Transverse colon (tissue), 4 donors: ENCODE data around the gene CAPRIN2. TPM values are rescaled to one million over a fixed set of nuclear protein-coding genes. Genes with fewer than 3 reads are reported as not detected.

Experiments used
- DNase-seq: peaks from one replicate; pipeline ENCODE4 v3.0.0-alpha.2; 2019
- H3K27ac ChIP-seq, 4 donors: fragments of 200-600 bp; sonication (generic); 2 replicates each; pipeline ENCODE4 v1.5.1; 2016 to 2018; ENCODE audit warnings: inconsistent platforms in 4 of 4
- H3K27me3 ChIP-seq: fragments of 200-600 bp; sonication (generic); 2 replicates; pipeline ENCODE4 v1.5.1; 2017; ENCODE audit warnings: inconsistent platforms
- H3K36me3 ChIP-seq, 4 donors: fragments of 200-600 bp; sonication (generic); 2 replicates each; pipeline ENCODE4 v1.5.1; 2017 to 2019; ENCODE audit warnings: inconsistent platforms in 4 of 4
- H3K4me1 ChIP-seq, 4 donors: fragments of 200-600 bp; sonication (generic); 2 replicates each; pipeline ENCODE4 v1.5.1; 2017 to 2020; ENCODE audit warnings: inconsistent platforms in 4 of 4
- H3K4me3 ChIP-seq, 4 donors: fragments of 200-600 bp; sonication (generic); 1 replicate in 1 of 4; 2 replicates in 3 of 4; pipeline versions ENCODE4 v1.5.1 to v1.6.1; 2017 to 2019; ENCODE audit warnings: inconsistent platforms in 4 of 4
- H3K9me3 ChIP-seq, 2 donors: fragments of 200-600 bp; sonication (generic); 2 replicates each; pipeline ENCODE4 v1.5.1; 2017 to 2019; ENCODE audit warnings: inconsistent platforms in 2 of 2
- CTCF ChIP-seq, 5 experiments: fragments of 200-600 bp in 3 of 5; fragments of 450-650 bp in 2 of 5; sonication (generic) in 3 of 5; IDR thresholded peaks; 1 replicate in 2 of 5; 2 replicates in 3 of 5; pipeline ENCODE4 v1.5.1; 2016 to 2017; ENCODE audit warnings: antibody characterized with exemption in 5 of 5, inconsistent platforms in 3 of 5, mild to moderate bottlenecking in 2 of 5, moderate library complexity in 1 of 5
- EP300 ChIP-seq: sonication (generic); formaldehyde crosslinking; IDR thresholded peaks from one replicate; pipeline ENCODE4 v1.6.1; 2017; ENCODE audit warnings: antibody characterized with exemption, low read depth
- POLR2A ChIP-seq: fragments of 450-650 bp; IDR thresholded peaks from one replicate; pipeline ENCODE4 v1.6.1; 2016; ENCODE audit warnings: antibody characterized with exemption, mild to moderate bottlenecking, moderate library complexity
- POLR2AphosphoS5 ChIP-seq, 3 donors: sonication (generic); formaldehyde crosslinking; IDR thresholded peaks; one replicate each; pipeline ENCODE4 v1.6.1; 2016; ENCODE audit warnings: antibody characterized with exemption in 3 of 3
- WGBS, 2 donors: methylation state at CpG; one replicate each; pipeline ENCODE4 v1.1.5; 2018; ENCODE audit warnings: low coverage in 1 of 2; 5-methylcytosine and 5-hydroxymethylcytosine counted together
- in situ Hi-C, 4 donors: fragments of 200-750 bp; cut with MboI; loops; one replicate each; pipeline versions ENCODE4 v1.15.0 to v1.15.1; 2017; ENCODE audit warnings: low sequenced_read_pairs in 3 of 4, low pct_ligation_motif_present in 1 of 4, low pct_unique_long_range_greater_than_20kb in 1 of 4
- intact Hi-C: fragments of 100-400 bp; cut with DNase I; formaldehyde crosslinking; loops from one replicate; pipeline ENCODE4 v1.15.1; 2023; ENCODE audit warnings: low total_unique reads
- total RNA-seq, 4 donors: library from RNA; depleted of rRNA; stranded (reverse); fragments of >200 nt; gene quantifications; one replicate each; pipeline ENCODE4 v1.1.0, GENCODE V29; 2016

The CAPRIN2 gene
- total RNA-seq, 4 donors from 2014 or later, result 24.7 to 322 (median 42.5) TPM

- TF ChIP-seq EP300 (no peak), POLR2AphosphoS5 (IDR thresholded peaks at IDR 0.05) (no peak)
Measured at GRCh38 chr12:30698346-30698745, 56.4 kb downstream of the CAPRIN2 start.

GRCh38 chr12:30696943-30697342 lies 57.8 kb downstream of the CAPRIN2 start:
- peaks cover 13 to 28% (median 14%) of the 10 kb centered on the region in 4 donors for H3K4me1 ChIP-seq
- no peaks in the 10 kb centered on the region for H3K27me3 ChIP-seq
- intact Hi-C loops, result loop anchor here (10.0 kb wide), 1 partner anchor 58 kb away; the partner anchor contains the start of gene CAPRIN2
- no peaks in the 10 kb centered on the region for H3K36me3 ChIP-seq
- H3K9me3 ChIP-seq, result no peaks in the 10 kb centered on the region
- no peak overlapping the region for H3K4me3 ChIP-seq
- TF ChIP-seq CTCF (IDR thresholded peaks at IDR 0.05), result no peak
- no peak for TF ChIP-seq POLR2AphosphoS5 (IDR thresholded peaks at IDR 0.05)
- no peak for TF ChIP-seq POLR2A
- TF ChIP-seq EP300, result no peak
- in situ Hi-C loops, result no loop called here
- WGBS, 2 donors, result 94 to 100% methylated on average over 1 to 7 of the region's 7 CpGs
- DNase-seq, result no peak
- H3K27ac ChIP-seq, result no peak overlapping the region

More at GRCh38 chr12:30698346-30698745, 56.4 kb downstream of the CAPRIN2 start:
- 90 to 95% methylated on average over 12 of the region's 12 CpGs for WGBS, 2 donors
- DNase-seq, result no peak
- Histone ChIP-seq H3K4me1 (peaks cover 11 to 18% (median 13%) of the 10 kb centered on the region in 4 donors), H3K4me3 (no peak overlapping the region), H3K27ac (no peak overlapping the region), H3K9me3 (no peaks in the 10 kb centered on the region), H3K27me3 (no peaks in the 10 kb centered on the region), H3K36me3 (no peaks in the 10 kb centered on the region)
- intact Hi-C loops, result loop anchor here (10.0 kb wide), 1 partner anchor 56 kb away; the partner anchor contains the start of gene CAPRIN2
- in situ Hi-C loops, result no loop called here

GRCh38 chr12:30696486-30696885 lies 58.3 kb downstream of the CAPRIN2 start:
- no peaks in the 10 kb centered on the region for H3K36me3 ChIP-seq
- intact Hi-C loops, result loop anchor here (10.0 kb wide), 1 partner anchor 58 kb away; the partner anchor contains the start of gene CAPRIN2
- peak overlapping the region in 1 of 4 donors; percentile 99 for H3K4me3 ChIP-seq
- H3K27me3 ChIP-seq, result no peaks in the 10 kb centered on the region
- H3K4me1 ChIP-seq, result peaks cover 13 to 31% (median 14%) of the 10 kb centered on the region in 4 donors
- no peak for DNase-seq
- TF ChIP-seq POLR2A, result no peak
- no peak for TF ChIP-seq CTCF (IDR thresholded peaks at IDR 0.05)
- TF ChIP-seq POLR2AphosphoS5 (IDR thresholded peaks at IDR 0.05), result no peak
- no peak for TF ChIP-seq EP300
- no peaks in the 10 kb centered on the region for H3K9me3 ChIP-seq
- 84 to 93% methylated on average over 4 to 14 of the region's 14 CpGs for WGBS, 2 donors
- in situ Hi-C loops, result no loop called here
- peak overlapping the region in 1 of 4 donors; percentile 94 for H3K27ac ChIP-seq

GRCh38 chr12:30696103-30696408 lies 58.7 kb downstream of the CAPRIN2 start:
- in situ Hi-C loops (no loop called here), intact Hi-C loops (loop anchor here (10.0 kb wide), 1 partner anchor 59 kb away; the partner anchor contains the start of gene CAPRIN2)
- no peak for DNase-seq
- peaks cover 13 to 33% (median 14%) of the 10 kb centered on the region in 4 donors for H3K4me1 ChIP-seq
- TF ChIP-seq POLR2A (no peak), POLR2AphosphoS5 (IDR thresholded peaks at IDR 0.05) (no peak), CTCF (IDR thresholded peaks at IDR 0.05) (no peak), EP300 (no peak)
- H3K27me3 ChIP-seq, result no peaks in the 10 kb centered on the region
- H3K27ac ChIP-seq, result peak overlapping the region; percentile 87 to 94 (median 90)
- 9 to 13% methylated on average over 5 to 6 of the region's 6 CpGs for WGBS, 2 donors
- peak overlapping the region; percentile 21 to 99 (median 96) for H3K4me3 ChIP-seq
- H3K36me3 ChIP-seq, result no peaks in the 10 kb centered on the region
- no peaks in the 10 kb centered on the region for H3K9me3 ChIP-seq
